Epidermal melanocyte (primary cell): ENCODE data around the gene NEDD4L.

Experiments used
- DNase-seq: peaks from one replicate; pipeline ENCODE4 v3.0.0; 2011; ENCODE audit warnings: low spot score; ENCODE audit not compliant: insufficient read length

NEDD4L gene

GRCh38 chr18:58229162-58229561, 185.1 kb downstream of the NEDD4L start:
- DNase-seq: no peak

GRCh38 chr18:58230438-58231179, 186.6 kb downstream of the NEDD4L start:
- no peak for DNase-seq

- no peak for DNase-seq
Observed at GRCh38 chr18:58231930-58232329, 187.9 kb downstream of the NEDD4L start.

- DNase-seq: no peak
Observed at GRCh38 chr18:58232668-58233067, 188.6 kb downstream of the NEDD4L start.

GRCh38 chr18:58234359-58234741, 190.3 kb downstream of the NEDD4L start:
- DNase-seq: no peak

GRCh38 chr18:58235001-58235436, 191.0 kb downstream of the NEDD4L start:
- DNase-seq: no peak

- DNase-seq: no peak
Observed at GRCh38 chr18:58239879-58240278, 195.9 kb downstream of the NEDD4L start.

- no peak for DNase-seq
Observed at GRCh38 chr18:58241026-58241679, 197.1 kb downstream of the NEDD4L start.

GRCh38 chr18:58241877-58242276, 197.9 kb downstream of the NEDD4L start:
- no peak for DNase-seq

GRCh38 chr18:58242435-58242834, 198.4 kb downstream of the NEDD4L start:
- DNase-seq: no peak

- DNase-seq: no peak
Observed at GRCh38 chr18:58242968-58243367, 198.9 kb downstream of the NEDD4L start.

- DNase-seq: no peak
Observed at GRCh38 chr18:58243401-58243800, 199.4 kb downstream of the NEDD4L start.

GRCh38 chr18:58247363-58247834, 203.4 kb downstream of the NEDD4L start:
- no peak for DNase-seq

- DNase-seq: peak; percentile 42
Observed at GRCh38 chr18:58249712-58250111, 205.7 kb downstream of the NEDD4L start.

GRCh38 chr18:58251416-58251815, 207.4 kb downstream of the NEDD4L start:
- no peak for DNase-seq

GRCh38 chr18:58252166-58252565, 208.1 kb downstream of the NEDD4L start:
- DNase-seq: no peak

GRCh38 chr18:58253318-58253717, 209.3 kb downstream of the NEDD4L start:
- DNase-seq: no peak

- DNase-seq: peak; percentile 73
Observed at GRCh38 chr18:58253871-58254270, 209.8 kb downstream of the NEDD4L start.

GRCh38 chr18:58254873-58255511, 211.0 kb downstream of the NEDD4L start:
- DNase-seq: no peak

GRCh38 chr18:58255701-58256311, 211.8 kb downstream of the NEDD4L start:
- DNase-seq: no peak

- no peak for DNase-seq
Observed at GRCh38 chr18:58256316-58257080, 212.5 kb downstream of the NEDD4L start.
